K562 treated with DMSO at 1 percent for 12 hours (cell line): ENCODE data around the gene LMBR1. TPM values are rescaled to one million over a fixed set of nuclear protein-coding genes. Genes with fewer than 3 reads are reported as not detected.

ENCODE experiments used
- total RNA-seq: library from RNA; unstranded; fragments of 300-600 nt; gene quantifications from 2 replicates; pipeline ENCODE4 v1.2.3, GENCODE V29; 2022; ENCODE audit not compliant: insufficient read depth

The LMBR1 gene
- total RNA-seq = 16.6 and 41.0 TPM in 2 replicates

DNA sequence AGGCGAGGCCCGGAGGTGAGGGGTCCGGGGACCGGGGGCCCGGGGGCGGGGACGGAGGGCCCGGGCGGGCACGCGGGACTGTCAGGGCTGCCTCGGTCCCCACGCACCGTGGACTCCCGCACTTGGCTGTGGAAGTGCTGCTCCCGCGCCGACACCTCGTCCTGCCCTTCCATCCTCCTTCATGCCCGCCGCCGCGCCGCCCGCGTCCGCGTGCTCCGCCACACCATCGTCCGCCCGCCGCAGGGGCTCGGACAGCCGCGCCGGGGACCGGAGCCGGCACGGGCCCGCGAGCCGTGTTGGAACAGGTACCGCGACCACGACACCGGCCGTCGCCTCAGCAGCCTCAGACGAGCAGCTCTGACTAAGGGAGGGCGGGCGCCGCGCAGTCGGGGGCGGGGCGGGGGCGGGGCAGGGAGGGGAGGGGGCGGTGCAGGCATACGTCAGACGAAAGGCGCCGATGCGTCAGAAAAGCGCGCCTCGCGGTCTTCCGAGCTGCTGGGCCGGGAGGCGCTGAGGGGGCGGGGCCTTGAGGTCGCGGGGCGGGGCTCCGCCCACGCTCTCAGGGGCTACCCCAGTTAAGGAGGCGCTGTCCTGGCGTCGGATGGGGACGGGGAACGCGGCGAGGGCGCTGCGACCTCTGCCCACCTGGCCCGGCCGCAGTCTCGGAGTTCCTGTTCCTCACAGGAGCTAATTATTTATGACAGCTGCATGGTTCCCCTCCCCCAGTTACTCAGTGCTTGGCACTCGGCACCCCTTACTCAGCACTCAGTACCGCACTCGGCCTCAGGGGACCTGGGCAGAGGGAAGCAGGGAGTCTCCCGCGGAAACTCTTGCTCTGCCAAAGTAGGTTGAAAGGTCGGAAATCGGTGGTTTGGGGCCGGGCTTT is at the start of gene LMBR1:
LMBR1 (minus strand) TSS at position 363 of the 886 bp plus-strand sequence; CDS start at position 173, 190 bp downstream.

GRCh38 chr7:156640257-156640948 is 252.6 kb downstream of the LMBR1 start, which contains the start of gene RNF32:
Gene RNF32, plus strand, starts transcription at chr7:156640774. Its CDS starts 3,104 bp downstream, at chr7:156643878.

Other genes with a start within 250 kb of the LMBR1 start
- gene NOM1, start 56.5 kb upstream of the LMBR1 start, total RNA-seq = 4.5 and 14.8 TPM in 2 replicates
- 6.2 and 6.9 TPM in 2 replicates for gene MNX1, start 117.5 kb upstream of the LMBR1 start, total RNA-seq
- 19.4 and 54.7 TPM in 2 replicates for gene UBE3C, start 245.7 kb upstream of the LMBR1 start, total RNA-seq